ENCODE measurements around the gene UBR1.
"Not testable (repeated sequence)": the region's sequence is repeated elsewhere in the genome, so short reads cannot be mapped to it uniquely, and the experiment has no call there.

Gene UBR1

DNA sequence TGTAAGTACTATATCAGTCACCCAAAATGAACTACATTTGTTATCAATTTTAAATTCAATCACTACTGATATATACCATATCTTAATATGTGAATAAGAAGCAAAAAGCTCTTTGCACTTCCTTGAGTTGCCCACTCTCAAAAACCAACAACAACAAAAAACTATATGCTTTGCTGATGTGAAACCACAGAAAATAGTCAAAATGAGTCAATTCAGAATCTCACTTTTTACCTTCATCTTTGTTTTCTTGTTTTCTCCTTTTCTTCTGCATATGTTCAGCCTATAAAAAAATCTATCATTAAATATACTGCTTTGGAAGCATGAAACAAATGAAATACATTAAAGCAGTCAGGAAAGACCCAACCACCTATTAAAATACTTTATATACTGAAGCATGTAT is 80.7 kb downstream of the UBR1 start:
- TF ChIP-seq, protein P1, sequence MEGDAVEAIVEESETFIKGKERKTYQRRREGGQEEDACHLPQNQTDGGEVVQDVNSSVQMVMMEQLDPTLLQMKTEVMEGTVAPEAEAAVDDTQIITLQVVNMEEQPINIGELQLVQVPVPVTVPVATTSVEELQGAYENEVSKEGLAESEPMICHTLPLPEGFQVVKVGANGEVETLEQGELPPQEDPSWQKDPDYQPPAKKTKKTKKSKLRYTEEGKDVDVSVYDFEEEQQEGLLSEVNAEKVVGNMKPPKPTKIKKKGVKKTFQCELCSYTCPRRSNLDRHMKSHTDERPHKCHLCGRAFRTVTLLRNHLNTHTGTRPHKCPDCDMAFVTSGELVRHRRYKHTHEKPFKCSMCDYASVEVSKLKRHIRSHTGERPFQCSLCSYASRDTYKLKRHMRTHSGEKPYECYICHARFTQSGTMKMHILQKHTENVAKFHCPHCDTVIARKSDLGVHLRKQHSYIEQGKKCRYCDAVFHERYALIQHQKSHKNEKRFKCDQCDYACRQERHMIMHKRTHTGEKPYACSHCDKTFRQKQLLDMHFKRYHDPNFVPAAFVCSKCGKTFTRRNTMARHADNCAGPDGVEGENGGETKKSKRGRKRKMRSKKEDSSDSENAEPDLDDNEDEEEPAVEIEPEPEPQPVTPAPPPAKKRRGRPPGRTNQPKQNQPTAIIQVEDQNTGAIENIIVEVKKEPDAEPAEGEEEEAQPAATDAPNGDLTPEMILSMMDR (IDR thresholded peaks at IDR 0.05) = no peak
- Histone ChIP-seq H3K4me1 (ENCODE audit: control insufficient read depth in 1 of 2, insufficient read depth in 1 of 2, low read depth in 1 of 2, low read length in 1 of 2) (peaks cover 8% of the 10 kb centered on the region in 2 experiments), H3K9me3 (no peaks in the 10 kb centered on the region), H3K27me3 (no peaks in the 10 kb centered on the region), H3K27ac (no peak overlapping the region), H3K4me3 (ENCODE audit: low read depth in 1 of 2, low read length in 1 of 2) (no peak overlapping the region), H3K36me3 (peaks cover 72% of the 10 kb centered on the region)

DNA sequence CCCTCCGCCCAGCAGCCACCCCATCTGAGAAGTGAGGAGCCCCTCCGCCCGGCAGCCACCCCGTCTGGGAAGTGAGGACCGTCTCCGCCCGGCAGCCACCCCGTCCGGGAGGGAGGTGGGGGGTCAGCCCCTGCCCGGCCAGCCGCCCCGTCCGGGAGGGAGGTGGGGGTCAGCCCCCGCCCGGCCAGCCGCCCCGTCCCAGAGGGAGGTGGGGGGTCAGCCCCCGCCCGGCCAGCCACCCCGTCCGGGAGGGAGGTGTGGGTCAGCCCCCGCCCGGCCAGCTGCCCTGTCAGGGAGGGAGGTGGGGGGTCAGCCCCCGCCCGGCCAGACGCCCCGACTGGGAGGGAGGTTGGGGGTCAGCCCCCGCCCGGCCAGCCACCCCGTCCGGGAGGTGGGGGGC is 91.2 kb downstream of the UBR1 start:
- peaks cover 75% of the 10 kb centered on the region for H3K36me3 ChIP-seq
- not testable (repeated sequence) for H3K9me3 ChIP-seq; H3K27ac ChIP-seq; H3K4me3 ChIP-seq (ENCODE audit: low read depth in 1 of 2, low read length in 1 of 2); H3K27me3 ChIP-seq; H3K4me1 ChIP-seq (ENCODE audit: control insufficient read depth in 1 of 2, insufficient read depth in 1 of 2, low read depth in 1 of 2, low read length in 1 of 2)

DNA sequence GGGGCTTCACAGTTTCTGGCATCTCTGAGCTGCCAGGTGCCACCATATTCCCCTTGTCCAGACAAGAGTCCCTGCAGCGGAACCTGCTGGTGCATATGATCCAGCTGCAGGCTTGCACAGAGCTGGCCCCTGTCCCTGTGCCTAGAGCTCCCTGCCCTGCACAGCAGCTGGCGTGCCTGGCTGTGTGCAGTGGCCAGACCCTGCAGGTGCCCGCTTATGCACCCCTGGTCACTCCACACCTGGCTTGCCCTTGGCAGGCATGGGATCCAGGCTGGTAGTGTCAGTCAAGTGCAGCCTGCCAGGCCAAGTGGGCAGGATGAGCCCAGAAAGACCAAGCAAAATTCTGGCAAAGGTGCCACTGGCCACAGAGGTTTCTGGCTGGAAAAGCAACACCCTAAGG is 96.6 kb downstream of the UBR1 start:
- TF ChIP-seq, protein P1 (IDR thresholded peaks at IDR 0.05) = no peak
- H3K27ac ChIP-seq = no peak overlapping the region
- no peak overlapping the region for H3K4me3 ChIP-seq (ENCODE audit: low read depth in 1 of 2, low read length in 1 of 2)
- H3K4me1 ChIP-seq (ENCODE audit: control insufficient read depth in 1 of 2, insufficient read depth in 1 of 2, low read depth in 1 of 2, low read length in 1 of 2) = no peaks in the 10 kb centered on the region
- no peaks in the 10 kb centered on the region for H3K27me3 ChIP-seq
- peaks cover 75% of the 10 kb centered on the region for H3K36me3 ChIP-seq
- no peaks in the 10 kb centered on the region for H3K9me3 ChIP-seq

DNA sequence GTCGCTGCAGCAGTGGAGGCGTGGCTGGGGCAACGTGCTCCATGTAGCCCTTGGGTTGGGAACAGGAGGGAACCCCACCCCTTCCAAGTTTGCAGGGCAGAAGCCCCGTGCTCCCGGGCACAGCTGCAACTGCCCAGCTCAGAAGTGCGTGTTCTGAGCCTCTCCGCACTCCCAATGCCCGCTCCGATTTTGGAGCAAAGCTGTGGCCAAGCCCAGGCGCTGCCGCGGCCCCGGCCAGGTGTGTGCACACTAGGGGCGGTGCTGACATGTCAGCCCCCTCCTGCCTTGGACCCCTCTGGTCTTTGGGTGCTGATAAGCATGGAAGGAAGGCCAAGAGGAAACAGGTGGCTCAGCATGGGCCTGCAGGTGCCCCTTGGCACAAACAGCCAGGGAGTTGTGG is 97.7 kb downstream of the UBR1 start:
- Histone ChIP-seq H3K27ac (no peak overlapping the region), H3K36me3 (peaks cover 75% of the 10 kb centered on the region), H3K27me3 (no peaks in the 10 kb centered on the region), H3K9me3 (no peaks in the 10 kb centered on the region), H3K4me3 (ENCODE audit: low read depth in 1 of 2, low read length in 1 of 2) (no peak overlapping the region), H3K4me1 (ENCODE audit: control insufficient read depth in 1 of 2, insufficient read depth in 1 of 2, low read depth in 1 of 2, low read length in 1 of 2) (no peaks in the 10 kb centered on the region)
- TF ChIP-seq, protein P1 (IDR thresholded peaks at IDR 0.05) = no peak

DNA sequence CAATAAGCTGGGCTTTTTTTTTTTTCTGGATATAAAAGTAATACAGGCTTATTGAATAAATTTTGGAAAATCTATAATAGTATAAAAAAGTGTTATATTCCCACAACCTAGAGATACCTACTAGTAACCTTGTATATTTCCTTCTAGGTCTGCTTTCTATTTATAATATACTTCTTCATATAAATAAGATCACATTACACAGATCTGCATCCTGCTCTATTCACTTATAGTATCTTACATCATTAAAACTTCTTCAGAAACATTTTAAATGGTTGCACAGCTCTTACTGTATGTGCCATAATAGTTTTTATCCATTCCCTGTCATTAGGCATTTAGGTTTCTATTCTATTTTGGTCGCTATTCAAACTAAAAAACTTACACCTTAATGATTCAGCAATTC is 98.3 kb downstream of the UBR1 start:
- no peaks in the 10 kb centered on the region for H3K9me3 ChIP-seq
- no peak overlapping the region for H3K27ac ChIP-seq
- H3K4me3 ChIP-seq (ENCODE audit: low read depth in 1 of 2, low read length in 1 of 2) = no peak overlapping the region
- TF ChIP-seq, protein P1 (IDR thresholded peaks at IDR 0.05) = no peak
- no peaks in the 10 kb centered on the region for H3K4me1 ChIP-seq (ENCODE audit: control insufficient read depth in 1 of 2, insufficient read depth in 1 of 2, low read depth in 1 of 2, low read length in 1 of 2)
- no peaks in the 10 kb centered on the region for H3K27me3 ChIP-seq
- H3K36me3 ChIP-seq = peaks cover 77% of the 10 kb centered on the region

DNA sequence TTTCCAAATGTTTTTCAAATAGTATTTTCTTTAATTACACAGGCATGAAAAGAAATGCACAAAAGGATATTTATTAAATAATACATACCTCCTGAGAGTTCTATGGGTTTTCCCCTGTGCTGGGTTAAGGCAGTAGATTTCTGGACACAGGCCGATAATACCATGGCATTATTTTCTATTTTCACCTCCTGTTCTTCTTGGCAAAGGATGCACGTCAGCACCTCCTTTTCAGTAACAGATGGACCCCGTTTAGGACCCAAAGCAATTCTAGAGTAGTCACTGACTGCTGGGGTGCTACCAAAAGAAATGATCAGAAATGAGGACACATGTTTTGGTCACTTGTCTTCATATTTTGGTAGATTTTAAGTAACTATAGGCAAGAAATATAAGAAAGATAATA is 98.8 kb downstream of the UBR1 start:
- Histone ChIP-seq H3K9me3 (no peaks in the 10 kb centered on the region), H3K27ac (no peak overlapping the region), H3K4me1 (ENCODE audit: control insufficient read depth in 1 of 2, insufficient read depth in 1 of 2, low read depth in 1 of 2, low read length in 1 of 2) (no peaks in the 10 kb centered on the region), H3K4me3 (ENCODE audit: low read depth in 1 of 2, low read length in 1 of 2) (no peak overlapping the region), H3K36me3 (peaks cover 78% of the 10 kb centered on the region), H3K27me3 (no peaks in the 10 kb centered on the region)
- TF ChIP-seq, protein P1 (IDR thresholded peaks at IDR 0.05) = no peak

DNA sequence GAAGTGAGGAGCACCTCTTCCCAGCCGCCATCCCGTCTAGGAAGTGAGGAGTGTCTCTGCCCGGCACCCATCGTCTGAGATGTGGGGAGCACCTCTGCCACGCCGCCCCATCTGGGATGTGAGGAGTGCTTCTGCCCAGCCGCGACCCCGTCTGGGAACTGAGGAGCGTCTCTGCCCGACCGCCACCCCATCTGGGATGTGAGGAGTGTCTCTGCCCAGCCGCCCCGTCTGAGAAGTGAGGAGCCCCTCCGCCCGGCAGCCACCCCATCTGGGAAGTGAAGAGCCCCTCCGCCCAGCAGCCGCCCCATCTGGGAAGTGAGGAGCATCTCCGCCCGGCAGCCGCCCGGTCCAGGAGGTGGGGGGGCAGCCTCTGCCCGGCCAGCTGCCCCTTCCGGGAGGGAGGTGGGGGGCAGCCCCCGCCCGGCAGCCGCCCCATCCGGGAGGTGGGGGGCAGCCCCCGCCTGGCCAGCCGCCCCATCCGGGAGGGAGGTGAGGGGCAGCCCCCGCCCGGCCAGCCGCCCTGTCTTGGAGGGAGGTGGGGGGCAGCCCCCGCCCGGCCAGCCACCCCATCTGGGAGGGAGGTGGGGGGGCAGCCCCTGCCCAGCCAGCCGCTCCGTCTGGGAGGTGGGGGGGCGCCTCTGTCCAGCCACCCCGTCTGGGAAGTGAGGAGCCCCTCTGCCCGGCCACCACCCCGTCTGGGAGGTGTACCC is 100.8 kb downstream of the UBR1 start:
- H3K27ac ChIP-seq; H3K9me3 ChIP-seq; H3K4me3 ChIP-seq (ENCODE audit: low read depth in 1 of 2, low read length in 1 of 2); H3K4me1 ChIP-seq (ENCODE audit: control insufficient read depth in 1 of 2, insufficient read depth in 1 of 2, low read depth in 1 of 2, low read length in 1 of 2); H3K27me3 ChIP-seq: not testable (repeated sequence)
- H3K36me3 ChIP-seq = peaks cover 69% of the 10 kb centered on the region

All from neutrophil (primary cell).